Kidney capillary endothelial cell (primary cell): Measurements from ENCODE around the gene ODAD2.

Experiments used
- DNase-seq: peaks from one replicate; pipeline ENCODE4 v3.0.0-alpha.2; 2018; ENCODE audit warnings: low spot score

ODAD2 gene

DNA sequence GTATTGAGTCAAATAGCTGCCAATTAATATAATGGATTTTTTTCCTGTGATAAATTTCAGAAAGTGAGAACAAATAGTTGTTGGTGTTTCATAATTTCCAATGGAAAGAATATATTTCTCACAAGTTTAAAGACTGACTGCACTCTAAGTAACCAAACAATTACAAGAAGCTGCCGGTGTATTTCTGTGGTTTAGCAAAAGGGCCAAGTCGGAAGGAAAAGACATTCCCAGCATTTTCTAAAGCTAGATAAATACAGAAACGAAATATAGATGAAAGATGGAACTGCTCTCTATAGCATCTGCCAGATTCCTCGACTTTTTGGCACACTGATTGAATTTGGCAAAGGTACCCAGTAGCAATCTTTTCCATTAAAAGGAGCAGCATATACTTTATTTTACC lies 160.5 kb downstream of the ODAD2 start:
- no peak for DNase-seq

DNA sequence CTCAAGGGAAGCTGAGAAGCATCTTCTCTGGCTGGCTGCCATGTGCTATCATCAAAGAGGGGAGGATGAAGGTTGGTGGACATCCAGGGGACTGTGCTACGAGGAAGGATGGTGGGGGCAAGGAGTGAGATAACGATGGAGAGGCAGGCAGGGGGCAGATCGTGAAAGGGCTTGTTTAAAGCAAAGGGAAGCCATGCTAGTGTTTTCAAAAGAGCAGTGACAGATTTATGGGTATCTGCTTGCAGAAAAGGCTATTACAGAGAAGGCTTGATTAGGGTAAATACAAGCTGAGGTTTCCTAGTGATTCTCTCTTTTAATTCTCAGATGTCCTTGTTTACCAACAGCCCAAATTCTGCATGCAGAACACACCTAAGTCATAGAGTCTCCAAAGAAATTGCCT lies 164.4 kb downstream of the ODAD2 start:
- no peak for DNase-seq

DNA sequence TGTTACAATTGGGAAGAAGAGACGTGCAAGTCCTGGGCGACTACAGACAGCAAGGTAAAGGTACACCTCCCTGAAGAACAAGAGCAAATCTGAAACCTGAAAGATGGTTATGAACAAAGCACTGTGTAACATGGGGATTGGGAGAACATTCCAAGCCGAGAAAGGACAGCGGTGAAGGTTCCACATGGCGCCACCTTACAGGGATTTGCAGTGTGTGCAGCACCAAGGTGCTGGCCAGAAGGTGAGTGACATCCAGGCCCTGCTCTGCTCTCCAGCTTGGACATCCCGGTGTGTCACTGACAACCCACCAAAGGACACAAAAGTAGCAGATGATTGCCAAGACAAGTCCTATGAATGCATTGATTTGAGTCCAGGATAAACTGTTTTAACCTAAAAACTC lies 165.1 kb downstream of the ODAD2 start:
- DNase-seq: no peak

DNA sequence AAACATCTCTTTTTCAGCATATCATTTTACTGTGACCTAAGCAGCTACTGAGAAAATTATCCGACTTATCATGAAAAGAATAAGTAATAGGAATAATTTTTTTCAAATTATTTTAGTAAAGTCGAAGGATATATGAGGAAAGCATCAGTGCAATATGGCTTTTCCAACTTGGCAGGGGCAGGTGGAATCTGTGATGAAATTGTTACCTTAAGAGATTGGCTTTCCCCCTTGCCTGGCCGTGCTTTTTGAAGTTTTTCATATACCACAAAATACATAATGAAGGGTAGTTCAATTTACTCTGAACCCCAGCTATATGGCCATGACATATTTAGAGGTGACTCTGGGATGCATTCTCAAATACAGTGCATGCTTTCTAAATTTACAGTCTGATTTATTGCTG lies 166.1 kb downstream of the ODAD2 start:
- no peak for DNase-seq

DNA sequence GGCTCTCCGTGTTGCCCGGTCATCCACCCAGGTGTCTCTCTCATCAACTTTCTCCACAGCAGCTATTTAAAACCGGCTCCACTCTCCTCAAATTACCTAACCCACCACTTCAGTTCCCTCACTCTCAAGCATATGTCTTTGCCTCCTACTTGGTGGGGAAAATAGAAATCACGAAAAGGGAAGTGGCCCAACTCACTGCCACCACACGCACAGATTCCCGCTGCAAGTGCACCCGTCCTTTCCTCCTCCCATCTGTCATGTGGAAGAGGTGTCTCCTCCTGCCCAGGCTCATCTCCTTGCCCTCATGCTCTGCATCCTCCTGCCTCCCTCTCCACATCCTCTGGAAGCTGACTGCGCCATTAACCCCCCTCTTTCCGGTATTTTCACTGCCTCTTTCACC lies 172.5 kb downstream of the ODAD2 start:
- DNase-seq: no peak

DNA sequence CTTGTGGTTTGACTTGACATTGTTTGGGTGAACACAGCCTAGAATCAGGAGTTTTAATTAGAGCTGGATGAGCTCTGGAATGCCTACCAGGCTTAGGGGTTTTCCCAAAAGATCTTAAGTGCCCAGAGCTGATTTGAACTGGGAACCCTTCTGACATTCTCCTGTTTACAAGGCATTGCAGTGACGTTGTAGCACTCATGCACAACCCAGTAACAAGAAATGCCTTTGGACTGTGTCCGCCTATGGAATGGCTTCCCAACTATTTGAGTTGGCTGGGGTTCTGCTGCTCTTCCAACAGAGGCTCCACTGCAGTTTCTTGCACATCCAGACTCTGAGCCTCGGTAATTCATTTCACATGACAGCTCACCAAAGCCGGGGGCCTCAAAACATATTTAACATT lies 176.6 kb downstream of the ODAD2 start:
- DNase-seq: no peak

DNA sequence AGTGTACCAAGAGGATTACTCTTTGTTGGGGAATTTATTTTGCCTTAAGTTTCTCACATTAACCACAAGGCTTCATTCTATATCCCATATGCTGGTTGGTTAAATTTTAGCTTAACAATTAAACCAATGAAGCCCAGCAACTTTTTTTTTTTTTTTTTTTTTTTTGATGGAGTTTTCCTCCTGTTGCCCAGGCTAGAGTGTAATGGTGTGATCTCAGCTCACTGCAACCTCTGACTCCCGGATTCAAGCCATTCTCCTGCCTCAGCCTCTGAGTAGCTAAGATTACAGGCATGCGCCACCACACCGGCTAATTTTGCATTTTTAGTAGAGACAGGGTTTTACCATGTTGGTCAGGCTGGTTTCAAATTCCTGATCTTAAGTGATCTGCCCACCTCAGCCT lies 178.2 kb downstream of the ODAD2 start:
- no peak for DNase-seq

DNA sequence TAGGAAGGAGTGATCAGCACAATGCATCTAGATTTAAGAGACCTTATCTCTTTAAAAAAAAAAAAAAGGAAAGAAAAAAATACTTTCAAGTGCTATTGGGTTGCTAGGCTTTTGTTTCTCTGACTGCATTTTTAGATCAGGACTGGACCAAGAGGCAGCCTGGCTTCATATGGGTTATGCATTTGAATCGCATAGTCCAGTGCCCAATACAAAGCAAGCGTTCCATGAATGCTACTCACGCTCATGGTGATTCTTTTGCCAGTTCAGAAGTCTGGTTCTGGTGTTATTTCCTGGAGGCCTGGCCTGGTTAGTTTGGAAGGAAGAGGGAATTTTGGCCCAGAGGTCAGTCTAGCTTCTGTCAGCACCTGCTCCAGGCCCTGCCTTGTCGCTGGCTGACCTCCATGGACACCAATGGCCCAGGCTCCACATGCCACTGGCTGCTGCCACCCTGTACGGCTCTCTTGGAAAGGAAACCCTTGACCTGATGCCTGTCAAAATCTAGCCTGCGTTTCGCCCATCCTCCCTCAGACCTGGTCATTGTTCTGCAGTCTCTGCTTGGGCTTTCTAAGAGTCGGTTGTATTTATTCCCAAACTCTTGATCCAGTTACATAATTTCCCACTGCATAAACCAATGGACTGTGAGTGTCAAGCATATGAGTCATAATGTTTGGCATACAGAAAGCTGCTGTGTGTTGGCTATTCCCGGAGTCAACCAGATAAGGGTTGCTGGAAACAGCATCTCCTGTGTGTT lies 178.9 kb downstream of the ODAD2 start:
- DNase-seq: no peak

DNA sequence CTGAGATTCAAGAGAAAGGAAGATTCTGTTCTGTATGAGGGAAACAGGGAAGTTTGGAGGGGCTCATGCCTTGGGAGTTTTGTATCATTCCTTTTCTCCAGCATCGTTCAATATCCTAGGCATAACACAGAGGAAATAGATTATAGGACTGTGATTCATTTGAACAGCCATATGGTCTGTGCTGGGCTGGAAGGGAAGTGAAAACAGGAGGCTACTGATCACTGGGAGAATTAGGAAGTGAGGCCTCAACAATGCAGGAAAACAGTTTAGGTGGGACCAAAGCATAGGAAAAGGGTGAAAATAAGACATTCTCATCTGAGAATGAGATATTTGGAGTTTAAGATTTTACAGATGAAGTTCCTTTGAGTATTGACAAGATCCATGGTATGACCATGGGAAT lies 182.6 kb downstream of the ODAD2 start:
- DNase-seq: no peak

DNA sequence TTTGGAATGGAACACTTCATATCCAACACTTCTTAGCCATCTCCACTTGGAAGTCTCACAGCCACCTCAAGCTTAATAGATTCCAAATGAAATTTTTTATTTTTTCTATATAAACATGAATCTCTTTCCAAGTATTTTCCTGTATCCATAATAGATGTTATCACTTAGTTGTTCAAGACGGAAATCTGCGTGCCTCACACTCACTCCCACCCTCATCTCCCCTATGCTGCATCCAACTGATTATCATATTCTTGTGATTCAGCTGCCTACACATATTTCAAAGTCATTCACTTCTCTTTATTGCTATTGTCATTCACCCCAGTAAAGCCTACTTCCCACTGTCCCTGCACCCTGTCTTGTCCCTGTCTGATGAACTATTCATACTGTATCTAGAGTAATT lies 183.0 kb downstream of the ODAD2 start:
- no peak for DNase-seq

DNA sequence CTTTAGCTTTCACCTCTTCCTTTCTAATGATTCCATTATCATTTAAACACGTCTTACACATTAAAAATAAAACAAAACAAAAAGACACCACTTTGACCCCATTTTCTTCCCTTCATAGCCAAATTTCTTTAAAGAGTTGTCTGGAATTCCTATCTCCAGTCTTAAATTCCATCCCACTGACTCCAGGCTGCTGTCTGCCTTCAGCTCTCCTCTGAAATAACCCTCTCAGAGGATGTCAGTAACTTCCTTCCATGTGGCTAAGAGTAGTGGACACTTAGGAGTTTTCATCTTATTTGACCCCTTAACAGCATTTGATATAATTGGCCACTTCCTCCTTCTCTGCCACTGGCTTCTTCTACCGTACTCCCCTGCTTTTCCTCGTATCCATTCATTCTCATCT lies 183.6 kb downstream of the ODAD2 start:
- no peak for DNase-seq

DNA sequence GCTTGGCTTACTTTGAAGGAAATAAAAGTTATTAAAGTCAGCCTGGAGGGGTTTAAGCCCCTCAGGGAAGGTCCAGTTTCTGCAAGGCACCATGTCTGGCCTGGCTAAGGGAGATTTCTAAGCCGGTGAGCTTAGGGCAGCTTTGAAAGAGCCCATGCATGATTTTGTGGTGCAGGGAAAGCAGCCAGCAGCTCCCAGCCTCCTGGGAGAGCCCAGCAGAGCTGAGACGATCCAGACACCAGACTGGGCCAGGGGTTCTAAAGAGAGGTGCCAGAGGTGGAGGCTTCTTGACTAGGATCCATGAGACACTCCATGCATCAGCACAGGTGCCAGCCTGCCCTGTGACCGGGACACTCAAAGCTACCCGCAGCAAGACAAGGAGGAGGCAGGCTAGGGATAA lies 193.7 kb downstream of the ODAD2 start:
- no peak for DNase-seq

DNA sequence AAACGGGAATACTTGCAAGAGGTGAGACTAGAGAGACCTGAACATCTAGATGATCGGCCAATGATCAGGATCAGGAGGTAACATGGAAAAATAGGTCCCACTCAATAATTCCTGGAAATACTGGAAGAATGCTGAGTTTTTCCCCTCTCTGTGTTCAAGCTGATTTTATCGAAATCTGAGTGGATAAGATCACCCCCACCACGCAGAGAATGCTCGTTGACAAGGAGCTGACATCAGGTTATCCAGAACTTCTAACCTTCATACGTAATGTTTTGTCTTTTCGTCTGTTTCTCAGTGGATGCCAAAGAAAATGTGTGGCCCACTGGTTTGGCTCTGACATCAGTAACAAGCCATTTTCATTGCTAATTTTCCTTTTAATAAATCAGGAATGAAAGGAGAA lies 194.7 kb downstream of the ODAD2 start:
- DNase-seq: no peak

DNA sequence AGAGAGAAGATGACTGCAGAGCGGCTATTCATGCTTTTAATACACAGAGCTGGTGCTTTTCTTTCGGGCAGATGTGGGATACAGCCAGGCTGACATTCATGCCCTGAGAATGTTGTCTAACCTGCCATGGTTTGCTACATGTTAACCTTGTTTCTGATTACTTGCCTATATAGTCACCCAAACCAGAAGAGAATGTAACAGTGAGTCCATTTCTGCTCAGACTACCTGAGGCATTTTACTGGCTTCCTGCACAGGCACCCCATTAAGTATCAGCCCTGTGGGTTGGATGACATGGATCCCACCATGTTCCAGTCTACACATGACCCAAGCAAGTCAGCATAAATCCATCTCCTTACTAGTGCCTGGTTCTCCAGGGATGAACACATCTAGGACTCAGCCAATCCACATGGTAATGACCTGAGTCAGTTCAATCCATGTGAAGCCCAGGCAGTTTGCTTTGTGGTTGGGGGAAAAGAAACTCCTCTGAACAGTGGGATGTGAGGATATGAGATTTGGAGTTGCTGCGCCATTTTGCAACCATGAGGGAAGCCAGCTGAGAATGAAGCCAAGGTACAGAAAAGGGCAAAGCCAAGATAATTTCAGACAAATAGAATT lies 197.6 kb downstream of the ODAD2 start:
- DNase-seq: no peak

DNA sequence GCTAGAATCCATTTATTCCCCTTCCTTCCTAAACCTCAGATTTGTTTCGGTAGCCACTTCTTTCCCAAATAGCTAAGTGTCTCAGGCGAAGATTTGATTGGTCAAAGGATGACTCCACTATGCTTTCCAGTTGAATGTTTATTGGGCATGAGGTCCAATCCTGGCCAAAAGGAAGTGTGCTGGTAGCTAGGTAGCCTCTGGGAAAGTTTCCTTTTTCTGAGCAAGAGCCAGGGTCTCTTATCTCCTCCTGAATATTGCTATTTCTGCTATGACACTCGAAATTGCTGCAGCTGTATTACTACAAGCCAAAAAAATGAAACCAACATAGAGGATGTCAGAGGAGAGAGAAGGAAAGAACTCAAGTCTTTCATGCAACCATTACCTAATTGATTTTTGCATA lies 199.8 kb downstream of the ODAD2 start:
- no peak for DNase-seq

DNA sequence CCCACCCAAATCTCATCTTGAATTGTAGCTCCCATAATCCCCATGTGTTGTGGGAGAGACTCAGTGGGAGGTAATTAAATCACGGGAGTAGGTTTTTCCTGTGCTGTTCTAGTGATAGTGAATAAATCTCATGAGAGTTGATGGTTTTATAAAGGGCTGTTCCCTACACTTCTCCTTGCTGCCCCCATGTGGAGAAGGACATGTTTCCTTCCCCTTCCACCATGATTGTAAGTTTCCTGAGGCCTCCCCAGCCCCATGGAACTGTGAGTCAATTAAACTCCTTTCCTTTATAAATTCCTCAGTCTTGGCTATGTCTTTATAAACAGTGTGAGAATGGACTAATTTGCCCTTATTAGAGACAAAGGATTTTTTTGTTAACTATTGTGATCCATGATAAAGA lies 204.7 kb downstream of the ODAD2 start:
- DNase-seq: no peak

DNA sequence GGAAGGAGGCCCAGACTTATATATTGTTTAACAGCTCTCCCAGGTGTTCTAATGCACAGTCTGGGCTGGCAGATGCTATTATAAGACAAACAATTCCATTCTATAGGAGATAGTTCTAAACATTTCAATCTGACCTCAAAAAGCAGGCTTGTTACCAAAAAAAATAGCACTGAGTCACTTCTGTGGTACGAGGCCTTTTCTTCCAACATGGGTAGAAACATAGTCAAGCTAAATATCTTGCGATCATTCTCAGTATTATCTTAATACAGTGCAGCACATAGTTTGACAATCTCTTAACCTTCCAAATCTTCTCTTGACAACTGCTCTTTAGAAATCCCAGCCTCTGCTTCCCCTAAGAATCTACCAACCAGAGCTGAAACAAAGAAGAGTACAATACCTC lies 206.7 kb downstream of the ODAD2 start:
- DNase-seq: no peak

DNA sequence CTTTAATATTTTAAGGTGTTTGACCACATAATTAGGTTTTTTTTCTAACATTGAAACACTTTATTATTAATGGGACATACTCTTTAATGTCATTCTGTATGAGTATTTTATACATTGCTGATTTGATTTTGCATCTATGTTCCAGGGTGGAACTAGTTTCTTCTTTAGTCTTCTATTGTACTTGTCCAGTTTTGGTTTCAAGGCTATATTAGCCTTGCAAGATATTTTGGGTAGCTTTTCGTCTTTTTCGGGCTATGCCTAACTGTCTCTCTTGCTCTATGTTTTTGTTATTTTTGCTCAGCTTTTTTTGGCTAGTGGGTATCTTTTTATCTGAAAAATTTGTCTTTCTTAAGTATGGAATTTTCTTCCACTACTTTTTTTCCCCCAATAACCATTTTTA lies 214.6 kb downstream of the ODAD2 start:
- DNase-seq: no peak

DNA sequence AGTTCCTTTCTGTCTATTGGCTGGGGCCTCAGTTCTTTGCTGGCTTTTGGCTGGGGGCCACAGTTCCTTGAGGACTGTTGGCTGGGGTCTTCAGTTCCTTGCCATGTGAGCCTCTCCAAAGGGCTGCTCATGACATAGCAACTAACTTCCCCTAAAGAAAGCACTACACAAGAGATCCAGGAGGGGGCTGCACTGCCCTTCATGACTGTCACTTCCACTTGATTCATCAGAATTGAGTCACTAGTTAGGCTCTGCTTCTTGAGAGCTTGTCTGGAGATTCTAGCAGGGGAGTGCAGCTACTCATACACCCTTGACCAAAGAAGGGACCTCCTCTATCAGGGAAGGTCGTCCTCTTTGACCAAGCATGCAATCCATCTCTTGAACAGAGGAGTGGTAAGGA lies 215.2 kb downstream of the ODAD2 start:
- peak; percentile 21 for DNase-seq

DNA sequence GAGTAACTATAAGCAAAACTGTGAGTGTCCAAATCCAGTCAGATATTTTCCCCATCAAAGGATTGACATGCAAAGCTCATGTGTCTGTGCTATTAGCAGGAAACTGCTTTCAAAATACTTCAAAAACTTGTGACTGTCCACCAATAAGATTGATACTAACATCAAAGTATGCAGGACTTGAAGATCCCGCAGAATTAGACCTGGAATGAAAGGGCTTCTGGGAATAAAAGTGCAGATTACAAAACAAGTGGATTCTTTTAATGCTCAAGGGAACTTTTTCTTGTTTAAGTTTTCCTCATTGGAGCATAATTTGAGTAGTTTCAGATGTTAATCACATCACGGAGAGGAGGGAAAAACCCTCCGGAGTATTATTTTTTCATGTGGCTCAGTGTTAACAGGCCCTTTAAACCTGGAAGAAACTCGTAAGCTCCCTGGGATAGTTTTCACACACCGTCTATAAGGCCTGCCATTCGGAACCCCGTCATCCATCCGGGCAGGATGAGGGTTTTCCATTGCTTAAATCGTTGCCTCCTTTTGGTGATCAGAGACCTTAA lies 219.3 kb downstream of the ODAD2 start:
- DNase-seq: no peak

DNA sequence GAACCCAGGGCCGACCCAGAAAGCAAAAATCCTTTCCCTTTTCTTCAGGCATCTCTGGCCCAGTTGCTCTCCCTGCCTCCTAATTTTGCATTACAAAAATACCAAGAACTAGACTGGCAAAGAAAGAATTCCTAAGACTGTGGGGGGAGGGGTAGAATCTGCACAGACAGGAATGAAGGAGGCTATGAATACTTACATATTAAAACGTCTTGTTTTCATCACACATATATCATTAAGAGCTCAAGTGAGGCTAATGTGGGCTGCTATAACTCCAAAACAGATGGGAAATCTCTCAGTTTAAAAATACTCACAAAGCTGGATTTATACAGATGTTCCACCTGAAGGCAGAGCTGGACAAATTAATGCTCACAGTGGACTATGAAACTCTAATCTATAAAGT lies 224.0 kb downstream of the ODAD2 start:
- no peak for DNase-seq

DNA sequence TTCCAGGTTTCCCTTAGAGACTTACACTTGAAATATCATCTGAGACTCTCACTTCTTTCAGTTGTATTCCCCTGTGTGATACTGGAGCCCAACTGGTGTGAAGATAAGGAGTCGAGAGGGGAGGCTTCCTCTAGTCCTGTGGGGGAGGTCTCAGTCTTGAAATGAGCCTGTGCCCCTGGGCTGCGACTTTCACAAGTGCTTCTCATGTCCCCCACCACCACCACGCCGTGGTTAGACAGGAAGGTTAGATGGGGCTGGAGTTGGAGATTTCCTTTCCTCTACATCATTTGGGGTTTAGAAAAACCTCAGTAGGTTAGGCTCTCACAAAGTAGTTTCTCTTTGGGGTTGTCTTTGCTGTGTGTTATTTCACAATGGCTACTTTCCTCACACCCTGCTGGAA lies 227.6 kb downstream of the ODAD2 start:
- DNase-seq: no peak

DNA sequence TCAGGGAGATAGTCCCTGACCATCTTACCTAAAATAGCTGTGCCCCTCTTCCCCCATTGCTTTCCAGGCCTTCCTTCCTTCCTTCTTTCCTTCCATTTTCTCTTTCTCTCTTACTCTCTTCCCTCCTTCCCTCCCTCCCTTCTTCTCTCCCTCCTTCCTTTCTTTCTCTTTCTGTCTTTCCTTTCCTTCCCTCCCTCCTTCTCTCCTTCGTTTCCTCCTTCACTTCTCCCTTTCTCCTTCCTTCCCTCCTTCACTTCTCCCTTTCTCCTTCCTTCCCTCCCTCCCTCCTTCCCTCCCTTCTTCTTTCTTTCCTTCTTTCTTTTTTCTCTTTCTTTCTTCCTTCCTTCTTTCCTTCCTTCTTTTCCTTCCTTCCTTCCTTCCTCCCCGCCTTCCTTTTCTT lies 228.7 kb downstream of the ODAD2 start:
- DNase-seq: no peak
